Omental fat pad (tissue), 4 donors: Measurements from ENCODE around the gene GFOD2. TPM values are rescaled to one million over a fixed set of nuclear protein-coding genes. Genes with fewer than 3 reads are reported as not detected.
"Not testable (repeated sequence)": the region's sequence is repeated elsewhere in the genome, so short reads cannot be mapped to it uniquely, and the experiment has no call there.

Experiments used
- ATAC-seq: fragments of 150-250 bp; one replicate; pipeline ENCODE4 v1.9.1; 2016; ENCODE audit warnings: mild to moderate bottlenecking, moderate library complexity; ENCODE audit not compliant: low FRiP score
- DNase-seq: peaks from one replicate; pipeline ENCODE4 v3.0.0-alpha.2; 2019; ENCODE audit warnings: low spot score
- total RNA-seq, 4 donors: library from RNA; depleted of rRNA; stranded (reverse); fragments of >200 nt; gene quantifications; one replicate each; pipeline ENCODE4 v1.1.0, GENCODE V29; 2016
- TF ChIP-seq, protein P1 (sequence below), 3 donors: fragments of 450-650 bp; IDR thresholded peaks; one replicate each; pipeline ENCODE4 v1.5.1; 2016 to 2017; ENCODE audit warnings: antibody characterized with exemption in 3 of 3, mild to moderate bottlenecking in 3 of 3, moderate library complexity in 2 of 3

Gene GFOD2
- total RNA-seq, 4 donors from 2014 or later, result 10.9 to 25.2 (median 20.1) TPM

DNA sequence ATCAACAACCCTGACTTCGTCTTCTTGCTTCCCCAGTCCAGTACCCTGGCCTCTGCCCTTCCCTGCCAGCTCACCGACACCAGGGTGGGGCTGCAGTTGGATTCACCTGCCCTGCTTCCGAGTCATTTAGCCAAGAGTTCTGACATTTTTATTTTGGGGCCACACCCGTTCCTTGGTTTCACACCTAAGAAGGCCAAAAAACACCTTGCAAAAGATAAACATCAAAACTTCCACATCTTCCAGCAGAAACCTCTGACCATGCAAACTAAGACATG is 41.8 kb upstream of the GFOD2 start:
- no peak for DNase-seq
- no peak for ATAC-seq
- TF ChIP-seq, protein P1, sequence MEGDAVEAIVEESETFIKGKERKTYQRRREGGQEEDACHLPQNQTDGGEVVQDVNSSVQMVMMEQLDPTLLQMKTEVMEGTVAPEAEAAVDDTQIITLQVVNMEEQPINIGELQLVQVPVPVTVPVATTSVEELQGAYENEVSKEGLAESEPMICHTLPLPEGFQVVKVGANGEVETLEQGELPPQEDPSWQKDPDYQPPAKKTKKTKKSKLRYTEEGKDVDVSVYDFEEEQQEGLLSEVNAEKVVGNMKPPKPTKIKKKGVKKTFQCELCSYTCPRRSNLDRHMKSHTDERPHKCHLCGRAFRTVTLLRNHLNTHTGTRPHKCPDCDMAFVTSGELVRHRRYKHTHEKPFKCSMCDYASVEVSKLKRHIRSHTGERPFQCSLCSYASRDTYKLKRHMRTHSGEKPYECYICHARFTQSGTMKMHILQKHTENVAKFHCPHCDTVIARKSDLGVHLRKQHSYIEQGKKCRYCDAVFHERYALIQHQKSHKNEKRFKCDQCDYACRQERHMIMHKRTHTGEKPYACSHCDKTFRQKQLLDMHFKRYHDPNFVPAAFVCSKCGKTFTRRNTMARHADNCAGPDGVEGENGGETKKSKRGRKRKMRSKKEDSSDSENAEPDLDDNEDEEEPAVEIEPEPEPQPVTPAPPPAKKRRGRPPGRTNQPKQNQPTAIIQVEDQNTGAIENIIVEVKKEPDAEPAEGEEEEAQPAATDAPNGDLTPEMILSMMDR (IDR thresholded peaks at IDR 0.05), result no peak

DNA sequence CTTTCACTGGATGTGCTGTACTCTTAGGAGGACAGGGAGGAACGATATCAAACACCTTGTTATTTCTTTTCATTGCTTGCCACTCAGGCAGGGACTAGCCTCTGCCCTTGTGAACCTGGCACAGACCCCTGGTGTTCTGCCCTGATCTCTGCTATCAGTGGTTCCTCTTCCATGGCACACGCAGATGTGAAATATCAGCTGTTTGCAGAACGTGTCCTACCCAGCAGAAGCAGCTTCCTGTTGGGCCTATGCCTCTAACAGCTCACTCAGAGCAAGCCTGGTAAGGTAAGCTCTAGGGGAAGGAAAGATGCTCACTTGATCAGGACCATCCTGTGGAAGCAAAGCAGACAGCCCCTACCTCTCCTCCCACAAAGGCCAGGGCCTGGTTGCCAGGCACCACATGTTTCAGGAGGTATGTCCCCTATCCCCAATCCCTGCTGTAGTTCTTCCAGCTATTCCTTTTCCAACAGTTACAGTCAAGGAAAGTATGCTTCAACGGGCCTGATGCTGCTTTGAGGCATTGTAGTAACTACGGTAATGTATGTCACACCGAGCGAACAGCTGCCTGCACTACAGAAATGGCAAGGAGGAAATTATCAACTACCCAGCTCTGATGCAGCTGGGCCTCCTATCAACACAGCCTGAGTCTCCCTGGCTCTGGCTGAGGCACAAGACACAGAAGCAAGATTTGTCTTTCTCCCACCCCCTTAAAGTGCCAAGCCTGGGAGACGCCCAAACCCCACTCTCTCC is 41.3 kb upstream of the GFOD2 start:
- TF ChIP-seq, protein P1 (IDR thresholded peaks at IDR 0.05), result no peak
- ATAC-seq (no peak), DNase-seq (no peak)

DNA sequence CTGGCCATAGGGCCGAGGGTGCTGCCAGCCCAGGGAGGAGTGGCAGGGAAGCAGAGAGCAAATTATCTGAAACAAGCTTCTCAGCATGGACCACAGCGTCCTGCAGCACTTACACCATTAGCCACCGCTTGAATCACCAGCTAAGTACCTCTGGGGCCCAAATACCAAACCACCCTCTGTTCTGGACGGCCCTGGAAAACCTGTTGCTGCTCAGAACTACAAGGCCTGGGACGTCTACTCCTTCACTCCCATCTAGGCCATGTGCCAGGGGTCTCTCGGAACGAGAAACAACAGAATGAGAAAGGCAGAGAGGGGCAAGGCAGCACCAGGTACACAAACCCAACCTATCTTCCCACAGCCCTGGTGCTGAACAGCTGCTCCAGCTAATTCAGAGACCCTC is 39.9 kb upstream of the GFOD2 start:
- DNase-seq (no peak), ATAC-seq (no peak)
- TF ChIP-seq, protein P1 (IDR thresholded peaks at IDR 0.05), result no peak

DNA sequence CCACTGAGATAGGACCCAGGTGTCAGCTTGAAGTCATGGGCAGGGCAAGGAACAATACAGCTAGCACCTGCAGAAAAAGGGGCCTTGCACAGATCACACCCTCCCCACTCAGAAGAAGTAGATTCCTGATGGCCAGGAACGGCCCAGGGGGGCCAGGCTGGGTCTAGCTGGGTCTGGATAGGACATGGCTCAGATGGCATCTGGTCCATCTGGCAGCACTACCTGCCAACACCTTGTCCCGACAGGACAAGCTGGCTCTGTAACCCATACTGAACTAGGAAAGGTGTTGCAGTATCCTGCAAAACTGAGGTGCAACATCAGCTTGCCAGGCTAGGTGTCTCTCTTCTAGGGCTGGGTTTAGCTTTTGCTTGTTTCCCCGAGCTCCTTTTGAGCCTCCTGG is 38.9 kb upstream of the GFOD2 start:
- DNase-seq, result no peak
- TF ChIP-seq, protein P1 (IDR thresholded peaks at IDR 0.05), result no peak
- ATAC-seq, result no peak

DNA sequence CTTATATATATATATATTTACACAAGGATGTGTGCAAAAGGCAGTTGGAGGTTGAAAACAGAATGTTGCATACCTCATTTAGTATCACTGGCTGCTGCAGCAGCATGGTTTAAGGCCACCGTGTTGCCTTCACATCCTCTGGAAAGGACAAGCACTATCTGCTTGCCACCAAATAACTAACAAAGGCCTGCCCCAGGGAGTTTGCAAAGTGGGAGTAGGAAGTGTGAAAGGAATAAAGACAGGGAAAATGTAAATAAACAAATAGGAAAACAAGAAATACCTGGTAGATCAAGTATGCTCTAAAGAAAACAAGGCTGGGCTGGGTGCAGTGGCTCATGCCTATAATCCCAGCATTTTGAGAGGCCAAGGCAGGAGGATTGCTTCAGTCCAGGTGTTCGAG is 33.5 kb upstream of the GFOD2 start:
- TF ChIP-seq, protein P1 (IDR thresholded peaks at IDR 0.05), result no peak
- no peak for DNase-seq
- no peak for ATAC-seq

DNA sequence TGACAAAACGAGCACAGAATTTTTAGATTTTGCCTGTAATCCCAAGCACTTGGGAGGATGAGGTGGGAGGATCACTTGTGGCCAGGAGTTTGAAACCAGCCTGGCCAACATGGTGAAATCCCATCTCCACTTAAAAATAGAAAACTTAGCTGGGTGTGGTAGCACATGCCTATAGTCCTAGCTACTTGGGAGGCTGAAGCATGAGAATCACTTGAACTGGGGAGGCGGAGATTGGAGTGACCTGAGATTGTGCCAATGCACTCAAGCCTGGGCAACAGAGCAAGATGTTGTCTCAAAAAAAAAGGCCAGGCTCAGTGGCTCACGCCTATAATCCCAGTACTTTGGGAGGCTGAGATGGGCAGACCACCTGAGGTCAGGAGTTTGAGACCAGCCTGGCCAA is 32.2 kb upstream of the GFOD2 start:
- DNase-seq, ATAC-seq: not testable (repeated sequence)

DNA sequence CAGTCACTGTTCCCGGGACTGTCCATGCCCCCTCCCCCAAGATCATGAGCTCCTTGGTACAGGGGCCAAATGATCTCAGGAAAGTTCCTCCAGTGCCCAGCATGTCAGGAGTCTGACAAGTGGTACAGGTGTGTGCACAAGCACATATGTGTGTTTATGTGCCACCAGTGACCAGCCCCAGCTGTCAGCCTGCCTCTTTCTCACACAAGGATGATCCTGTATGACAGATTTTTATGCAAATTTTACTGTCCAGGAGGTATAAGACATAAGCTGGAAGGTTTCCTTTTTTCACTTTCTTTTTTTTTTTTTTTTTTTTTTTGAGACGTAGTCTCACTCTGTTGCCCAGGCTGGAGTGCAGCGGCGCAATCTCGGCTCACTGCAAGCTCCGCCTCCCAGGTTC is 31.4 kb upstream of the GFOD2 start:
- no peak for ATAC-seq
- TF ChIP-seq, protein P1 (IDR thresholded peaks at IDR 0.05), result no peak

More for the DNA sequence above, 31.4 kb upstream of the GFOD2 start:
- no peak for DNase-seq
